WTC11 (cell line): ENCODE results near the gene SH3PXD2A.

Experiments used
- FOXP4 ChIP-seq: sonication (generic); formaldehyde crosslinking; IDR thresholded peaks from 2 replicates; pipeline ENCODE4 v1.8.0; 2022; ENCODE audit warnings: mild to moderate bottlenecking, missing genetic modification reagents
- MAX ChIP-seq: sonication (generic); formaldehyde crosslinking; IDR thresholded peaks from 2 replicates; pipeline ENCODE4 v1.8.0; 2022; ENCODE audit warnings: mild to moderate bottlenecking, missing genetic modification reagents
- NFATC4 ChIP-seq: fragments of 250-450 bp; sonication (Bioruptor Pico); IDR thresholded peaks from 2 replicates; pipeline ENCODE4 v1.9.0; 2021; ENCODE audit warnings: mild to moderate bottlenecking
- ZNF281 ChIP-seq: sonication (generic); formaldehyde crosslinking; IDR thresholded peaks from 2 replicates; pipeline ENCODE4 v1.8.0; 2023; ENCODE audit warnings: mild to moderate bottlenecking, missing genetic modification reagents
- TF ChIP-seq, protein P1 (sequence below): fragments of 200-600 bp; IDR thresholded peaks from 2 replicates; pipeline ENCODE4 v1.8.0; 2022; ENCODE audit warnings: antibody characterized with exemption
- TF ChIP-seq, protein P2 (sequence below): sonication (generic); formaldehyde crosslinking; IDR thresholded peaks from 2 replicates; pipeline ENCODE4 v1.8.1; 2023; ENCODE audit warnings: mild to moderate bottlenecking, missing genetic modification reagents, borderline replicate concordance

DNA sequence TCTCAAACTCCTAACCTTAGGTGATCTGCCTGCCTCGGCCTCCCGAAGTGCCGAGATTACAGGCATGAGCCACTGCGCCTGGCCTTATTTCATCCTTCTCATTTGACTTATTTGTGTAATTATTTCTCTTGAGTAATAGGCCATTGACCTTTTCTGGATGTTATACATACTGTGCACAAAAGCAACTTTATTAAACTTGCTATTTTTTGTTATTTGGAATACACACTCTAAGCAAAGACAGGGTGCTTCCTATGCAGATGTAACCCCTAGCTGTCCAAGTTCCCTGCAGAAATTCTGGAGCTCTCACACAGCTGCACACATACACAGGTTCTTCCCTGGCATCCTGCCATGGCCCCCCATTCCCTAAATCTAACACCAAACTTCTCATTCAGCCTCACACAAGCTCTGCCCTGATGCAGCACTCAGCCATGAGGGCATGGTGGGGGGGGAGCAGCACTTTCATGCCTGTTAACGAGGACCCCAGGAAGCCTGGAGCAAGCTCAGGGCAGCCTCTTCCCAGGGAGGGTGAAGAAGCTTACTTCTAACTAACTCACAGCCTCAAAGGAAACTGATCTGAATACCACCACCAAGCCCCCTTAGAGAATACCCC lies 33.2 kb downstream of the SH3PXD2A start:
- TF ChIP-seq, protein P1, sequence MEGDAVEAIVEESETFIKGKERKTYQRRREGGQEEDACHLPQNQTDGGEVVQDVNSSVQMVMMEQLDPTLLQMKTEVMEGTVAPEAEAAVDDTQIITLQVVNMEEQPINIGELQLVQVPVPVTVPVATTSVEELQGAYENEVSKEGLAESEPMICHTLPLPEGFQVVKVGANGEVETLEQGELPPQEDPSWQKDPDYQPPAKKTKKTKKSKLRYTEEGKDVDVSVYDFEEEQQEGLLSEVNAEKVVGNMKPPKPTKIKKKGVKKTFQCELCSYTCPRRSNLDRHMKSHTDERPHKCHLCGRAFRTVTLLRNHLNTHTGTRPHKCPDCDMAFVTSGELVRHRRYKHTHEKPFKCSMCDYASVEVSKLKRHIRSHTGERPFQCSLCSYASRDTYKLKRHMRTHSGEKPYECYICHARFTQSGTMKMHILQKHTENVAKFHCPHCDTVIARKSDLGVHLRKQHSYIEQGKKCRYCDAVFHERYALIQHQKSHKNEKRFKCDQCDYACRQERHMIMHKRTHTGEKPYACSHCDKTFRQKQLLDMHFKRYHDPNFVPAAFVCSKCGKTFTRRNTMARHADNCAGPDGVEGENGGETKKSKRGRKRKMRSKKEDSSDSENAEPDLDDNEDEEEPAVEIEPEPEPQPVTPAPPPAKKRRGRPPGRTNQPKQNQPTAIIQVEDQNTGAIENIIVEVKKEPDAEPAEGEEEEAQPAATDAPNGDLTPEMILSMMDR = no peak
- TF ChIP-seq ZNF281 (no peak), FOXP4 (CRISPR knock-in tag) (no peak), MAX (CRISPR knock-in tag) (no peak), NFATC4 (CRISPR knock-in tag) (no peak)
- TF ChIP-seq, protein P2, sequence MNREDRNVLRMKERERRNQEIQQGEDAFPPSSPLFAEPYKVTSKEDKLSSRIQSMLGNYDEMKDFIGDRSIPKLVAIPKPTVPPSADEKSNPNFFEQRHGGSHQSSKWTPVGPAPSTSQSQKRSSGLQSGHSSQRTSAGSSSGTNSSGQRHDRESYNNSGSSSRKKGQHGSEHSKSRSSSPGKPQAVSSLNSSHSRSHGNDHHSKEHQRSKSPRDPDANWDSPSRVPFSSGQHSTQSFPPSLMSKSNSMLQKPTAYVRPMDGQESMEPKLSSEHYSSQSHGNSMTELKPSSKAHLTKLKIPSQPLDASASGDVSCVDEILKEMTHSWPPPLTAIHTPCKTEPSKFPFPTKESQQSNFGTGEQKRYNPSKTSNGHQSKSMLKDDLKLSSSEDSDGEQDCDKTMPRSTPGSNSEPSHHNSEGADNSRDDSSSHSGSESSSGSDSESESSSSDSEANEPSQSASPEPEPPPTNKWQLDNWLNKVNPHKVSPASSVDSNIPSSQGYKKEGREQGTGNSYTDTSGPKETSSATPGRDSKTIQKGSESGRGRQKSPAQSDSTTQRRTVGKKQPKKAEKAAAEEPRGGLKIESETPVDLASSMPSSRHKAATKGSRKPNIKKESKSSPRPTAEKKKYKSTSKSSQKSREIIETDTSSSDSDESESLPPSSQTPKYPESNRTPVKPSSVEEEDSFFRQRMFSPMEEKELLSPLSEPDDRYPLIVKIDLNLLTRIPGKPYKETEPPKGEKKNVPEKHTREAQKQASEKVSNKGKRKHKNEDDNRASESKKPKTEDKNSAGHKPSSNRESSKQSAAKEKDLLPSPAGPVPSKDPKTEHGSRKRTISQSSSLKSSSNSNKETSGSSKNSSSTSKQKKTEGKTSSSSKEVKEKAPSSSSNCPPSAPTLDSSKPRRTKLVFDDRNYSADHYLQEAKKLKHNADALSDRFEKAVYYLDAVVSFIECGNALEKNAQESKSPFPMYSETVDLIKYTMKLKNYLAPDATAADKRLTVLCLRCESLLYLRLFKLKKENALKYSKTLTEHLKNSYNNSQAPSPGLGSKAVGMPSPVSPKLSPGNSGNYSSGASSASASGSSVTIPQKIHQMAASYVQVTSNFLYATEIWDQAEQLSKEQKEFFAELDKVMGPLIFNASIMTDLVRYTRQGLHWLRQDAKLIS (CRISPR knock-in tag) = no peak
